K562 (cell line): Measurements from ENCODE around the gene SEC23B. TPM values are rescaled to one million over a fixed set of nuclear protein-coding genes. Genes with fewer than 3 reads are reported as not detected.

Experiments used
- BRCA1 ChIP-seq, 2 experiments: fragments of 450-650 bp in 1 of 2; sonication (generic) in 1 of 2; formaldehyde crosslinking in 1 of 2; IDR thresholded peaks; 2 replicates each; pipeline versions ENCODE4 v1.5.0 to v1.6.1; 2017 to 2020; ENCODE audit warnings: mild to moderate bottlenecking in 1 of 2, missing genetic modification reagents in 1 of 2
- BRD4 ChIP-seq: fragments of 200-600 bp; sonication (generic); IDR thresholded peaks from 2 replicates; pipeline ENCODE4 v1.6.1; 2017; ENCODE audit warnings: inconsistent platforms
- CBX2 ChIP-seq: fragments of 200-600 bp; sonication (generic); IDR thresholded peaks from one replicate; pipeline ENCODE4 v1.6.1; 2012; ENCODE audit warnings: mild to moderate bottlenecking, low read length, inconsistent platforms; ENCODE audit not compliant: insufficient read depth, poor library complexity, severe bottlenecking
- E2F3 ChIP-seq: fragments of 250-450 bp; sonication (Bioruptor Pico); IDR thresholded peaks from 2 replicates; pipeline ENCODE4 v1.4.0; 2020; ENCODE audit warnings: mild to moderate bottlenecking
- ESRRB ChIP-seq: fragments of 250-450 bp; sonication (Bioruptor Pico); IDR thresholded peaks from 2 replicates; pipeline ENCODE4 v1.5.0; 2020; ENCODE audit warnings: mild to moderate bottlenecking, moderate library complexity, borderline replicate concordance
- ETV5 ChIP-seq: sonication (generic); formaldehyde crosslinking; IDR thresholded peaks from 2 replicates; pipeline ENCODE4 v1.4.0; 2020; ENCODE audit warnings: low read depth, mild to moderate bottlenecking, missing genetic modification reagents
- HDAC3 ChIP-seq: fragments of 450-650 bp; IDR thresholded peaks from 2 replicates; pipeline ENCODE4 v1.6.1; 2018; ENCODE audit warnings: borderline replicate concordance, mild to moderate bottlenecking, moderate library complexity; ENCODE audit not compliant: partially characterized antibody
- KDM5B ChIP-seq: fragments of 200-600 bp; sonication (generic); IDR thresholded peaks from 2 replicates; pipeline ENCODE4 v1.6.1; 2012; ENCODE audit warnings: low read depth, mild to moderate bottlenecking, moderate library complexity, low read length, control low read depth, inconsistent platforms; ENCODE audit not compliant: insufficient replicate concordance
- MTA1 ChIP-seq: fragments of 450-650 bp; IDR thresholded peaks from 2 replicates; pipeline ENCODE4 v1.6.1; 2017; ENCODE audit warnings: borderline replicate concordance
- MTA2 ChIP-seq: fragments of 450-650 bp; IDR thresholded peaks from 2 replicates; pipeline ENCODE4 v1.6.1; 2016; ENCODE audit warnings: low read depth
- POLR2G ChIP-seq: fragments of 200-400 bp; formaldehyde crosslinking; IDR thresholded peaks from 2 replicates; pipeline ENCODE4 v1.6.1; 2017; ENCODE audit warnings: low read depth, mild to moderate bottlenecking, antibody characterized with exemption, low read length, moderate library complexity
- RBM22 ChIP-seq: fragments of 200-400 bp; formaldehyde crosslinking; IDR thresholded peaks from 2 replicates; pipeline ENCODE4 v1.6.1; 2018; ENCODE audit warnings: low read length, low read depth; ENCODE audit not compliant: poor library complexity, severe bottlenecking
- SMAD3 ChIP-seq: fragments of 450-650 bp; formaldehyde crosslinking; conservative IDR thresholded peaks from 2 replicates; pipeline ENCODE4 v1.4.0; 2020; ENCODE audit warnings: mild to moderate bottlenecking
- SMARCA5 ChIP-seq: fragments of 450-650 bp; IDR thresholded peaks from 2 replicates; pipeline ENCODE4 v1.6.1; 2016
- SMARCE1 ChIP-seq: fragments of 450-650 bp; IDR thresholded peaks from 2 replicates; pipeline ENCODE4 v1.7.1; 2016; ENCODE audit warnings: mild to moderate bottlenecking
- YY1 ChIP-seq, 3 experiments: IDR thresholded peaks; 2 replicates each; pipeline ENCODE4 v1.6.1; 2011; ENCODE audit warnings: low read length in 2 of 3, mild to moderate bottlenecking in 2 of 3, moderate library complexity in 2 of 3, borderline replicate concordance in 1 of 3, control low read depth in 1 of 3, low read depth in 1 of 3; ENCODE audit not compliant: insufficient read depth in 3 of 3, insufficient replicate concordance in 2 of 3, control insufficient read depth in 1 of 3, insufficient read length in 1 of 3; ENCODE audit errors: extremely low read depth in 1 of 3
- ZBTB11 ChIP-seq, 3 experiments: fragments of 200-800 bp in 1 of 3; fragments of 250-450 bp in 1 of 3; fragments of 450-650 bp in 1 of 3; sonication (Bioruptor Pico) in 1 of 3; sonication (Bioruptor generic) in 1 of 3; formaldehyde crosslinking in 1 of 3; IDR thresholded peaks; 2 replicates each; pipeline versions ENCODE4 v1.6.1 to v1.8.0; 2016 to 2022; ENCODE audit warnings: mild to moderate bottlenecking in 2 of 3, missing genetic modification characterization in 2 of 3, missing compliant biosample characterization in 1 of 3, moderate library complexity in 1 of 3
- ZKSCAN3 ChIP-seq: fragments of 250-450 bp; sonication (Bioruptor Pico); IDR thresholded peaks from 2 replicates; pipeline ENCODE4 v1.4.0; 2020
- ZNF212 ChIP-seq: fragments of 450-650 bp; formaldehyde crosslinking; IDR thresholded peaks from 2 replicates; pipeline ENCODE4 v1.4.0; 2020; ENCODE audit warnings: mild to moderate bottlenecking
- polyA plus RNA-seq, 8 experiments: library from polyadenylated mRNA; depleted of rRNA in 4 of 8; stranded (reverse) in 5 of 8; unstranded in 3 of 8; fragments of >200 nt; fragmentation: Nextera tagmentation in 2 of 8; fragmentation: Illumina TruSeq in 1 of 8; extraction: Ambion mirVana in 2 of 8; extraction: Trizol in 1 of 8; gene quantifications; 2 replicates each; pipeline versions ENCODE4 v1.2.1 to v1.2.3, GENCODE V29; 2011 to 2014; ENCODE audit warnings: inconsistent platforms in 1 of 8, missing spikeins in 1 of 8
- total RNA-seq, 7 experiments: library from RNA; depleted of rRNA in 6 of 7; stranded (reverse); fragments of >200 nt in 6 of 7; fragmentation: Illumina TruSeq in 2 of 7; extraction: Trizol in 2 of 7; gene quantifications; 2 replicates each; pipeline versions ENCODE4 v1.2.1 to v1.2.3, GENCODE V29; 2011 to 2021; ENCODE audit warnings: low replicate concordance in 1 of 7
- TF ChIP-seq, protein P1 (sequence below): sonication (generic); formaldehyde crosslinking; IDR thresholded peaks from 2 replicates; pipeline ENCODE4 v1.8.0; 2022; ENCODE audit warnings: mild to moderate bottlenecking, missing genetic modification reagents, borderline replicate concordance

SEC23B gene
- total and polyA plus RNA-seq, 9 of the 15 experiments (the other 6 are each of a cell fraction or from before 2014, with no cell fraction given), result 31.7 to 70.2 (median 38.5) TPM

DNA sequence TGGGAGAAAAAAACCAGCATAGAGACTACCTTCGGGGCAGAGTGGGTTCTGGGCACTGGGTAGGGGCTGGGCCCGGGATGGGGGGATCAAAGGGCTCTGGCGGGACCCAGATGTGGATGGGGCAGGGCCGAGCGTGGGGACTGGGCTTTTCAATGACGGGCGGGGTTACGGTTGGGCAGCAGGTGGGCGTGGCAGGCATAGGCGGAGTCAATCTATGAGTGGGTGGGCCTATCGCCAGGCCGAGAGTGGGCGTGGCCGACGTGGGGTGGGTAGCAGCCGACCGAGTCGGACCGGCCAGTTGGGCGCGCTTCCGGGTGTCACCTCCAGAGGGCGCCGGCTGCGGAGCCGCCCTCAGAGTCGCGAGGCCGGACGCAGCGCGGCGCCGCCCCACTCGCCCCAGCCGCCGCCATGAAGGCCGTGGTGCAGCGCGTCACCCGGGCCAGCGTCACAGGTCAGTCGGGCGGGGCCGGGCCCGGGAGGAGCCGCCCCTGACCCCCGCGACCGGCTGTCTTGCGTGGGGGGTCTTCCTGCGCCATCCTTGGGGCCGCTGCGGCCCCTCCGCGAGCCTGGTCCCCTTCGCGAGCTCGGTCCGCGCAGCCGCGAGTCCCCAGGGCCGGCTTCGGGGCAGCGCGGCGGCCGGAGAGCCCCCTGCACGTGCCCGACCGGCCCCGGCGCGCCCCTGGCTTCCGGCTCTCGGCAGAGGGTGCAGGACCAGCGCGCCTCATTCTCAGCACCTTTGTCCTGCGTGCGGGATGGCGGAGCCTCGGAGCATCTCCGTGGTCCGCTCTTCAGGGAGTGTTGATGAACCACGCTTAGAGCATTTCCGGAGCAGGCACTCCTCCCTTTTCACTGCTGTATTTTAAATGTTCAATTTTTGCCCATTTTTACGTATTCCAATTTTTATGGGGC is 80.2 kb downstream of the SEC23B start, which contains the start of gene DTD1 (continued):
- TF ChIP-seq BRCA1 (IDR thresholded peaks at IDR 0.05), result no peak
- TF ChIP-seq BRCA1 (CRISPR knock-in tag; IDR thresholded peaks at IDR 0.05), result no peak
- no peak for TF ChIP-seq MTA2
- TF ChIP-seq E2F3 (CRISPR knock-in tag), result no peak
- TF ChIP-seq KDM5B, result peak; percentile 29
- TF ChIP-seq ETV5, result no peak
- TF ChIP-seq SMARCE1, result no peak
- TF ChIP-seq SMAD3 (CRISPR knock-in tag), result no peak
- peak; percentile 85 for TF ChIP-seq POLR2G
- no peak for TF ChIP-seq ESRRB (CRISPR knock-in tag)
- TF ChIP-seq, protein P1, sequence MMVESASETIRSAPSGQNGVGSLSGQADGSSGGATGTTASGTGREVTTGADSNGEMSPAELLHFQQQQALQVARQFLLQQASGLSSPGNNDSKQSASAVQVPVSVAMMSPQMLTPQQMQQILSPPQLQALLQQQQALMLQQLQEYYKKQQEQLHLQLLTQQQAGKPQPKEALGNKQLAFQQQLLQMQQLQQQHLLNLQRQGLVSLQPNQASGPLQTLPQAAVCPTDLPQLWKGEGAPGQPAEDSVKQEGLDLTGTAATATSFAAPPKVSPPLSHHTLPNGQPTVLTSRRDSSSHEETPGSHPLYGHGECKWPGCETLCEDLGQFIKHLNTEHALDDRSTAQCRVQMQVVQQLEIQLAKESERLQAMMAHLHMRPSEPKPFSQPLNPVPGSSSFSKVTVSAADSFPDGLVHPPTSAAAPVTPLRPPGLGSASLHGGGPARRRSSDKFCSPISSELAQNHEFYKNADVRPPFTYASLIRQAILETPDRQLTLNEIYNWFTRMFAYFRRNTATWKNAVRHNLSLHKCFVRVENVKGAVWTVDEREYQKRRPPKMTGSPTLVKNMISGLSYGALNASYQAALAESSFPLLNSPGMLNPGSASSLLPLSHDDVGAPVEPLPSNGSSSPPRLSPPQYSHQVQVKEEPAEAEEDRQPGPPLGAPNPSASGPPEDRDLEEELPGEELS, result no peak
- no peak for TF ChIP-seq MTA1
- TF ChIP-seq RBM22, result no peak
- TF ChIP-seq ZKSCAN3 (CRISPR knock-in tag), result no peak
- no peak for TF ChIP-seq HDAC3
- peak in 2 of 3 experiments; percentile 82 to 86 for TF ChIP-seq YY1 (IDR thresholded peaks at IDR 0.05; ENCODE audit: borderline replicate concordance in 1 of 3, control insufficient read depth in 1 of 3, extremely low read depth in 1 of 3, insufficient read depth in 3 of 3, insufficient read length in 1 of 3, insufficient replicate concordance in 2 of 3, low read depth in 1 of 3, low read length in 2 of 3)
- TF ChIP-seq SMARCA5, result no peak
- no peak for TF ChIP-seq CBX2
- TF ChIP-seq ZBTB11 (CRISPR knock-in tag; IDR thresholded peaks at IDR 0.05), result peak; percentile 80 to 97 (median 87); a peak in 5 of 6 replicates
- TF ChIP-seq ZNF212, result no peak
- no peak for TF ChIP-seq BRD4
